ENCODE results near the gene PLCG2.
"Not testable (repeated sequence)": the region's sequence is repeated elsewhere in the genome, so short reads cannot be mapped to it uniquely, and the experiment has no call there.

The PLCG2 gene

DNA sequence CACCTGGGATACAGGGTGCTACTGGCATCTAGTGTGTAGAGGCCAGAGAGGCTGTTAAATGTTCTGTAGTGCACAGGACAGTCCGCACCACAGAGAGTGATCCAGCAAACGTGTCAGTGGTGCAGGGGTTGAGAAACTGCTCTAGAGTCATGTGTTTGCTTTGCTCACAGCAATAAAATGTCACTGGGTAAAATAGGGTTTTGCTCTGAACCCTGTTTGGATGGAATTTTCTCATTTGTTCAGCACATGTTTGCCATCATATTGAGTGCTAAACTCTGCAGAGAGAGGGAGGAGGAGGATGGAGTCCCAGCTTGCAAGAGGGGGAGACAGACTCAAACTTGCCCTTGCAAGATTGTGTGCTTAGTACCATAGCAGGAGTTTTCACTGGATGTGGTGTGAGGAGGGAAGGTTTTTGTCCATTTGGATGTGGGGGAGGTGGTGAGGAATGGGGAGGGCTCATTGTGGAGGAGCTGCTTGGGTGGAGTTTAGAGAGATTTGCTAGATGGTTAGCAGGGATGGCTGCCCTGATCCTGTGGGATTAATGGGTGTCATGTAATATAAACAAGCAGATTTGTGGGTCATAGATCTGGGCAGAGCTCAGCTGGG, 11.8 kb downstream of the PLCG2 start:
- no peak for DNase-seq

DNA sequence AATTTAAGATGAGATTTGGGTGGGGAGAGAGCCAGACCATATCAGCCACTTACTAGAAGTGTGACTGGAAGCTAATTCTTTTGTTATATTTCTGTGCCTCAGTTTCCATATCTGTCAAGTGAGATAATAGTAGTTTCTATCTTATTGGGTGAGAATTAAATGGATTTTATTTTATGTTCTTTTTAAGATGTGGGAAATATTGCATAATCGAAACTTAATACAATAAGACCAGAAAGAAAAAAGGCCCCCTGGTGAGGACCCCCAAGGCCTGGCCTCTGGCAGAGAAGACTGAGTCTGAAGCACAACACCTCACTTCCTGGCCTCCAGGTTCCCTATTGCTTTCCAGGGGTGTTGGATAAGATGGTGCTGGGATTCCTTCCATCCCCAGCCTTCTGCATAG, 13.7 kb downstream of the PLCG2 start:
- DNase-seq = no peak

DNA sequence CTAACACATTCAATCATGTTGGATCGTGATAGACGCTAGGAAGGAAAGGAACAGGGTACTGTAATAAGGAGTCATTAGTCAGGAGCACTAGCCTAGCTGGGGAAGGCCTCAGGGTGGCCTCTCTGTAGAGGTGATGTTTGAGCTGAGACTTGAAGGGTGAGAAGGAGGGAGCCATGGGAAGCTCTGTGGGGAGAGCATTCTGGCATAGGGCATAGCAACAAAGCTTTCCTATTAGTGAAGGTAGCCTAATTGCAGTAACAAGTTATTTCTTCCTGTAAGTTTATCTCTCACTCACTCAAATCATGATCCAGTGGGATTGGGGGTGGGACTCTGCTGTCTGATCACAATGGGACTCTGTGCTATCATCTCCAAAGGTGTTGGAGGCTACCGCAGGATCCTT, 16.1 kb downstream of the PLCG2 start:
- DNase-seq = no peak

DNA sequence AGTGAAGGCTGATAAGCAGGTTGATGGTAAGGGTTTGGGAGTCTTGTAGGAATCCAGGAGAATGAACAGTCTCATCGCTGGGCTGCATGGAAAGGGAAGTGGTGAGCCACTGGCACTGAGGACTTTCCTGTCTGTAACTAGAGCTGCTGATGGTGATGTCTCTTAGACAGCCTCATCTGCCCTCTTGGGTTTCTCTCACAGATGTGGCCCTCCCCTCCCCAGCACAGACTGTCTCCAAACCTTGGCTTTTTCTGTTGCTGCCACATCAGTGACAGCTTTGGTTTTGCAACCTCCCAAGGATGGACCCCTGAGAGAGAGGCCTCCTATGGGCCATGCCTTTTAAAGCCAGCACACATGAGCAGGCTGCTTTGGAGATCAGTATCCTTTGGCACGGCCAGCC, 16.9 kb downstream of the PLCG2 start:
- no peak for DNase-seq

DNA sequence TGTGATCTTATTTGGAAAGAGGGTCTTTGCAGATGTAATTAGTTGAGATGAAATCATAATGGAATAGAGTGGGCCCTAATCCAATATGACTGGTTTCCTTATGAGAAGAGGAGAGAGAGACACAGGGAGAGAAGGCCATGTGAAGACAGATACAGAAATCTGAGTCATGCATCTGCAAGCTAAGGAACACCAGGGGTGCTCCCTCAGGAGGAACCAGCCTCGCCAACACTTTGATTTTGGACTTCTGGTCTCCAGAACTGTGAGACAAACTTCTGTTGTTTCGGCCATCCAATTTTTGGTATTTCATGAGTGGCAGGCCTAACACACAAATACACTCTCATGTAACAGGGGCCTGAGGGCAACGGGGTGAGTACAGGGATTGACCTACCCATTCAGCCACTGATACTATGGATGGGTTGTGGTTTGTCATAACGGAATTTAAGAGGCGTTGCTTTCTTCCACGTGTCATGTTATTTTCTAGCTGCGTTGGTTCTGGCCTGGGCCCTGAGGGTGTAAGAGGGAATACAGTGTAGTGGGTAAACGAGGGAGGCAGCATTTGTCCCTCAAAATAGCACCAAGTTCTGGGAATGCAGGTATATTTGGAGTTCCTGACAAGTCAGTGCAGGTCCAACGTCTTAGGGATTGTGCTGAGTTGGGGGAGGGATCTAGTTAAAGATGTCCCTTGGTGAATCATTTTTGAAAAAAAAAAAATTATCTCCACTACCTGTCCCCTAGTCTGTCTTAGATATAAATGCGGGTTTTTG, 17.7 kb downstream of the PLCG2 start:
- no peak for DNase-seq

DNA sequence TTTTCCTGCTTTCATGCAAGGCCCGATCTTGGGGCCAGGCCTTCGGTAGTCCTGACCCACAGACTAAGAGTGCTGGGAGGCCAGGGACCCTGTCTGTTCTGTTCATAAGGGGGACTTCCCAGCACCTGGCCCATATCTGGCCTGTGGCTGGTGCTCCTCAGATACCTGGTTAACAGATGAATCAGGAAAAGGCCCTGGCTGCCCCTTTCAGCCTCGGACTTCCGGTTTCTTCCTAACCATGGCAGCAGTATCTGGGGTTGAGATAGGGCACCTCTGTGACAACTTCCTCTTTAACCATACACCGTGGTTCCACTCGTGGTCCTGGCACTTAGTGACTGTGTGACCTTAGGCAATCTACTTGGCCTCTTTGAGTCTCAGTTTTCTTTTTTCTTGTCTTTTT, 18.4 kb downstream of the PLCG2 start:
- no peak for DNase-seq

DNA sequence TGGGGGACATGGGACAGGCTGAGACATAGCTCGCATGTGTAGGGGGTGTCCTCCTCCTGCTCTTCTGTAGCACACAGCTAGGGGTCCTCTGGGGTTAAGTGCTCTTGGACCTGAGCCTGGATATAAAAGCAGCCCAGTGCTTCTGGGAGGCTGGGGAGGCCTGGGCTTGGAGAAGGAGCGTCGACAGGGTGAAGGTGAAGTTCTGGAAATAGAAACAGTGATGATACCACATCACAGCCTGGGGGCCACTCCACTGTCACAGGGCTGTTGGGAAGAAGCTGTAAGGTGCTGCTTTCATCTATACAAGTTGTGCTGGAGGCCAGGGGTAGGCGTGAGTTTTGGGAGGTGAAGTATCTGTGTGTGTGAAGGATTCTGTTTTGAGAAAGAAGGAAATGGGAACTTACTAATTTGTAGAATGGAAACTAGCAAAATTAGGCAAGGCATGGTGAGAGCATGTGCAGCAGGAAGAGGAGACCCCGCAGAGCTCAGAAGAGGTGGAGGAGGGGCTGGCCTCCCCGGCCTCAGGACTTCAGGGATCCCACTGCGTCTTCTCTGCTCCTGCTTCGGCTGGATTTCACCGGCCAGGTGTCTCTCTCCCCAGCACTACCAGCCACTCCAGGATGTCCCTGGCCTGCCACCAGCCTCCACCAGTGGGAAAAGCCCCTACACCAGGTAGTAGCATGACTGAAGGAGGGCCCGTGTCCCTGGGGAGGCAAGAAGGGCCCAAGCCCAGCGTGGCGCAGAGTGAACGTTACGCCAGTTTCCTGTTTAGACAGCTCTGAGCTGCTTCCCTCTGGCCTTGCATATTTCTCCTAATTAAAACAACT, 19.4 kb downstream of the PLCG2 start:
- DNase-seq = peak in 1 of 2 experiments; percentile 37

DNA sequence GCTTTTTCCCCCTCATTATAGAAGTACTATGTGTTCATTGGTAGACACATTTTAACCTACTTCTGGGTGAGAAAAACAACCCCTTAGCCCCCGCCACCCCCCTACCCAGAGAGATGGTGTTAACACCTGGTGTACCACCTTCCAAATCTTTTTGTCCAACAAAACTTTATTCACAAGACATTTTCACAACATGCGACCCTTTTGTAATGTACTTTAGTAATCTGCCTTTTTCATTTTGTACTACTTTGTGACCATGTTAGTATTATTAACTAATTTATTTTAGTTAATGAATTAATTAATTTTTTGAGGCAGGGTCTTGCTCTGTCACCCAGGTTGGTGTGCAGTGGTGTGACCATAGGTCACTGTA, 20.0 kb downstream of the PLCG2 start:
- DNase-seq = no peak

DNA sequence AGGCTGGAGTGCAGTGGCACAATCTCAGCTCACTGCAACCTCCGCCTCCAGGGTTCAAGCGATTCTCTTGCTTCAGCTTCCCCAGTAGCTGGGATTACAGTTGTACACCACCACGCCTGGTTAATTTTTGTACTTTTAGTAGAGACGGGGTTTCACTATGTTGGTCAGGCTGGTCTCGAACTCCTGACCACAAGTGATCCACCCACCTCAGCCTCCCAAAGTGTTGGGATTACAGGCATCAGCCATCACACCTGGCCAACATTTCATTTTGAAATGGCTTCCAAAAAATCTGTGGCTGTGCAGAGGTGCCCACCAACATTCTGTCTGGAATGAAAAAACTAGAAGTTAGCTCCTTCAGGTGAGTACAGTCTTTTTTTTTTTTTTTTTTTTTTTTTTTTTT, 22.6 kb downstream of the PLCG2 start:
- DNase-seq = not testable (repeated sequence)

DNA sequence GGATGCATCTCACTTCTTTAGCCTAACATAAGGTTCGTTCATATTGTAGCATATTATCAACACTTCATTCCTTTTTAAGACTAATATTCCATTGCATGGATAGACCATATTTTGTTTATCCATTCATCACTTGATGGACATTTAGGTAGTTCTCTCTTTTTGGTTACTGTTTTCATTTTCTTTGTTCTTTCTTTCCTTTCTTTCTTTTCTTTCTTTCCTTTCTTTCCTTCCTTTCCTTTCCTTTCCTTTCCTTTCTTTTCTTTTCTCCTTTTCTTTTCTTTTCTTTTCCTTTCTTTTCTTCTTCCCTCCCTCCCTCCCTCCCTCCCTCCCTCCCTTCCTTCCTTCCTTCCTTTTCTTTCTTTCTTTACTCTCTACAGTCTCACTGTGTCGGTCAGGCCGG, 24.2 kb downstream of the PLCG2 start:
- DNase-seq = no peak

DNA sequence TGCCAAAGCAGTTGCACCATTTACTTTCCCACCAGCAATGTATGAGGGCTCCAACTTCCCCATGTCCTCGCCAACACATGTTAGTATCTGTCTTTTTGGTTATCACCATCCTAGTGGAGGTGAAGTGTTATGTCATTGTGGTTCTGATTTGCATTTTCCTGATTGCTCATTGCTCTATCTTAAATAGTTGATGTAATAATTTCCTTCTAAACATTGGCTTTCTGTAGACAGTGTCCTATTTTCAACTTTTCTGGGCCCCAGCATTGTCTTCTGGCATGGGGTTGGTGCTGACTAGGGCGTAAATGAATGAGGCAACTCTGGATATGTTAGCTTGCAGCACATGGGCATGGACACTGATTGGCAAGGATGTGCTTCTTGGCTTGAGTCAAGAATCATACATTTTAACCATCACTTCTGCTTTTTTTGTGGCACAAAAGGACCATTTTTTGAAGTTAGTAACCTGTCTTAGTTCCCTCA, 25.1 kb downstream of the PLCG2 start:
- DNase-seq = no peak

DNA sequence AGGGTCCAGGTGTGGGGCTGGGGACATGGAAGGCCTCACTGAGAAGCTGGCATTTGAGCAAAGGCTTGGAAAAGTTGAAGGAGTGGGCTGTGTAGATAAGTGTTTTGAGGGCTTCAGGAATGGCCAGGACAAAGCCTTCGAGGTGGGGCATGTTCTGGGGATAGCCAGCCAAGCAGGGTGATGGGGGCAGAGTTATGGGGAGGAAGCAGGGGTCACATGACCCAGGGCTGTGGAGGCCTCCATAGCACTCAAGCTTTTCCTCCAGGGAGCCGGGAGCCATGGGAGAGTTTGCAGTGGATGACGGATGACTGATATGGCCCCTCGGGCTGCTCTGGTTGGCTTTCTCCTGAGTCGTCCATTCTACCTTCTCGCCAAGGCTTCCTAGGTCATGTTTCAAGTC, 27.6 kb downstream of the PLCG2 start:
- DNase-seq = no peak

DNA sequence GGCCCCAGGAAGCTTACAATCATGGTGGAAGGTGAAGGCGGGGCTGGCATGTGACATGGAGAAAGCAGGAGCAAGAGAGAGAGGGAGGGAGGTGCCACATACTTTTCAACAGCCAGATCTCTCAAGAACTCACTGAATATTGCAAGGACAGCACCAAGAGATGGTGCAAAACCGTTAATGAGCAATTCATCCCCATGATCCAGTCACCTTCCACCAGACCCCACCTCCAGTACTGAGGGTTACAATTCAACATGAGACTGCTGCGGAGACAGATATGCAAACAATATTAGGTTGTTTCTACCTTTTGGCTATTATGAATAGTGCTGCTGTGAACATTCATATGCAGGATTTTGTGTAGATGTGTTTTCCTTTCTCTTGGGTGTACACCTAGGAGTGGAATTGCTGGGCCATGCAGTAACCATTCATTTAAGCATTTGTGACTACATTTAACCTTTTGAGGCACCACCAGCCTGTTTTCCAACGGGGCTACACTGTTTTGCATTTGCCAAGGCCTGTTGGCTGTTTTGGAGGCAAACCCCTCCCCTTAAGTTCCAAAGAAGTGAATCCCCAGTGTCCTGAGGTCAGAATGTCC, 28.8 kb downstream of the PLCG2 start:
- no peak for DNase-seq

DNA sequence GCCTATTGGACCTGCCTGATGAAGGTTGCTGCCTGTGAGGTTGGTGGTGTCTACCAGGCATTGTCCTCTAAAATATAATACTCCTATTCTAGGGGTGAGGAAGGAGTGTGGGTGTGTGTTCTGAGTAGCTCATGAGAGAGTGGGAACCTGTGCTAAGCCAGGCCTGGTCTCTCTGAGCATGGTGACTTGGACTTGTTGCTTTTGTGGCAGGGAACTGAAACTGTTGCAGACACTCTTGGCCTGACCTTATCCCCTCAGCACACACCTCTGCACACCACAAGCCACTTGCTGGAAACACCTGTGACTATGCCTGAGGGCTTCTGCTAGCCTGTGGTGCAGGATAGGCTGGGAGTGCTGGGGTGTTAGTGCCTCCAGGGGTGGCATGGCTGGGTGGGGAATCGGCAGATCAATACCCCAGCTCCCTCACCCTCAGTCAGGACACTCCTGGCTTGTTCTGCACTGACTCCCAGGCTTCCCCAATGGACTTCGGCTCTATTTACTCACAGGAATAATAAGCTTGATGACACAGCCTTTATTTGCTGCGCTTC, 29.9 kb downstream of the PLCG2 start:
- no peak for DNase-seq

DNA sequence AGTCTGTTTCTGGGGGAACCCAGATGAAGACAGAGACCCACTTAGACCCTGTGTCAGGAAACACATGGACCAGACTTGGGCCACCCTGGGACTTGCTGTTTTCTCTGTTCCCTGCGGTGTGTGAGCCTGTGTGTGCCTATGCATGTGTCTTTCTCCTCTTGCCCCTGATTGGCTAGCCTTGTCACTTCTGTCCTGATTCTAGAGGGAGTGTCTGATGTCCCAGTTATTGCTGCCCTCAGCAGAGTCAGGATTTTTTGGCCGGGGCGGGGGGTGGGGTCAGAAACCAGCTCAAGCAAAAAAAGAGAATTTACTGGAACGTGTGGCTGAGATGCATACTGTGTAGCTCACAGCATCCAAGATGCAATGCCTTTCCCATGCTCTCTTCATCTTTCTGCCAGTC, 30.5 kb downstream of the PLCG2 start:
- DNase-seq = no peak

DNA sequence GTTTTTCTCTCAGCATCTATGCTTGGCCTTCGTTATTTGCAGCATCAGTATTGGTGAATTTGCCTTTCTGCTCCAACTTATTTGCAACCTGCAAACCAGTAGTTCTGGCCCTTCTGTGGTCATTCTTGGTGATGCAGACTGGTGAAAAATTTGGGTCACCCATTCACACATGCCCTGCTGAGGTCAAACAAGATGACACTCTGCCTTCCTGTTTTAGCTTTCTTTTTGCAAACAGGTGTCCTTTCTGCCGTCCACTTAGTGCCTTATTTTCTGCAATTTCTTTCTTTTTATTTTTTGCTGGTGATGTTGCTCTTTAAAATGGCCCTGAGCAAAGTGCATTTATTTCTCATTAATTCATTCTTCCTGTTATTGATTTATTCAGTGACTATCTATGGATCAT, 31.3 kb downstream of the PLCG2 start:
- no peak for DNase-seq

DNA sequence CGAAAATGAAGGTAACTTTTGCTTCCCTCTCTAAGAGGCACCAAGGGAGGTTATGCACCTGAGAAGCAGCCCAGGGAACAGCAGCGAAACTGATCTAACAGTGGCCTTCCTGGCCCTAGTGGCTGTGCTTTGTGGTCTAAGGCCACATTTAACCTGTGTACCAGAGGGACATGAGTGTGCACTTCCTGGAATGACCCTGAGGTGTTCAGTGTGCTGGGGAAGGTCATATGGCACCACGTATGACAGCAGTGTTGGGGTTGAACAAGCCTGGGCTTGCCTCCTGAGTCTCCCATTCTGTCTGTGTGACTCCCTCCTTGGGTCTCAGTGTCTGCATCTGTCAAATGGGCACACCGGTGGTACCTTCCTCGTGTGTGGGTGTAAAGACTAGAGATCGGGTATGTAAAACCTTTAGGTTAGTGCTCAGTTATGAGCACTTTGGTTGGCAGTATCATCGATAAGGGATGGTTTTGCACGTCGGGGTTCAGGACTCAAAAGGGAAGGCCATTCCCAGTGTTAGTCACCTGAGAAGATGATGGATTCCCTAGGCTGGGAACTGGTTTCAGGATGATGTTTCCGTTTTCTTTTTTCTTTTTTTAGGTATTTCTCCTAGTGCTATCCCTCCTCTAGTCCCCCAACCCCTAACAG, 31.9 kb downstream of the PLCG2 start:
- DNase-seq = no peak

DNA sequence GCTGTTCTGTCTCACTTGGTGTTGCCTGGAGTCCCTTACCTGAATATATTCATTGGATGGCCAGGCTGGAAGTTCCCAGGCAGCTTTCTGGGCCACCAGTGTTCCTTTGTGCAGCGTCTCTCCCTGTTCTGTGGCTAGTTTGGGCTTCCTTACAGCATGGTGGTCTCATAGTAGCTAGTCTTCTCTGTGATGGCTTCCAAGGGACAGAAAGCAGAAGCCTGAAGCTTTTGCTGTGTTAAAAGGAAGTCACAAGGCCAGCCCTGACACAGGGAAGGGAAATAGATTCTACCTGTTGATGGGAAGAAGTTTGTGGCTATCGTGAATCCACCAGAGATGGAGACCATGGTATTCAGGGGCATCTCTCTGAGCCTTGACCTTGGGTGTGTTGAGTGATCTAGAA, 34.6 kb downstream of the PLCG2 start:
- no peak for DNase-seq

DNA sequence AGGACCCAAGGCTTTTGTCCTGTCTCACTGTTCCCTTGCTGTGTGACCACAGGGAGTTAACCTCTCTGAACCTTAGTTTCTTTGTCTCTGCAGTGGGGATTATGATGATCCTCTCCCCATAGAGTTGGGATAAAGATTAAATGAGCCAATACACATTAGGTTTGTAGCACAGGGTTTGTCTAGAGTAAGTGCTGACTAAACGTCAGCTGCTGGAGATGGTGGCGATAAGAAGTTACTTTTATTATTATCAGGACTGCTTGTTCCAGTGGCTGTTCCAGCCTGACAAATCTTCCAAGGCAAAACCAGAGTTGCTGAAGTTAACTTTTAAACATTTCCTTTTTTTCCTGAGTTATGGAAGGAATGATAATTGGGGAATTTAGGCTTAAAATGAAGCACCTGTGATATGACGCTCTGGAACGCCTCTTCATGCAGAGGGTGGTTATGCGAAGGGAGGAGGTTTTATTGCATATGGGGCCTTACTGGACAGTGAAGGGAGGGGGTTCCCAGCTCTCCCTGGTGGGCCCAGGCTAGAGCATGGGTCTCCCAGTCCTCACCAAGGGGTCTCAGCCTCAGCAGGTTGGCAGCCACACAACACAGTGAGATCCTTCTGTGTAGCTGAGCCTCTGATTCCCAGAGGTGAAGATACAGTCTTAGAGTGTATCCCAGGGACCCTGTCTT, 35.8 kb downstream of the PLCG2 start:
- DNase-seq = no peak

DNA sequence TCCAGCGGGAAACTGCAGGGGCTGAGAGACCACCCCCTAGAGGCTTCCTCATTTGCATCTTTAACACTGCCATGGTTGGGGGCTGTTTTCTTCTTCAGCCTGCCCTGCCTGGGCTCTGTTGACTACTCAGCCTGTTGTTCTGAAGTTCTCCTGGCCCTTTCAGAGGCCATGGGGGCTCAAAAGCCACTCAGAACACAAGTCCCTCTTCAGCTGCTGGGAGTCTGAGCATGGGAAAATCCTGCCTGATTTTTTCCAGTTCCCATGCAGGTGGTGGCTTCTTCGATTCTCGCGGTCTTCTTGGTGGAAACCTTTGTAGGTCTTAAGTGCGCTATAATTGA, 36.3 kb downstream of the PLCG2 start:
- DNase-seq = no peak

DNA sequence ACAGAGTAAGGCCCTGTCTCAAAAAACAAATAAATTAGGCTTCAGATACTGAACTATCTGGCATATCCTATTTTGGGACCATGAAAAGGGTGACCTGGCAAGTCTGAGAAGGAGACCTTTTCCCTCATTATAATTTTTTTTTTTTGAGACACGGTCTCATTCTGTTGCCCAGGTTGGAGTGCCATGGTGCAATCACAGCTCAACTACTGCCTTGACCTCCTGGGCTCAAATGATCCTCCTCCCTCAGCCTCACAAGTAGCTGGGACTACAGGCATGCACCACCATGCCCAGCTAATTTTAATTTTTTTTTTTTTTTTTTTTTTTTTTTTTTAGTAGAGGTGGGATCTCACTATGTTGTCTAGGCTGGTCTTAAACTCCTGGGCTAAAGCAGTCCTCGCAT, 37.3 kb downstream of the PLCG2 start:
- no peak for DNase-seq

DNA sequence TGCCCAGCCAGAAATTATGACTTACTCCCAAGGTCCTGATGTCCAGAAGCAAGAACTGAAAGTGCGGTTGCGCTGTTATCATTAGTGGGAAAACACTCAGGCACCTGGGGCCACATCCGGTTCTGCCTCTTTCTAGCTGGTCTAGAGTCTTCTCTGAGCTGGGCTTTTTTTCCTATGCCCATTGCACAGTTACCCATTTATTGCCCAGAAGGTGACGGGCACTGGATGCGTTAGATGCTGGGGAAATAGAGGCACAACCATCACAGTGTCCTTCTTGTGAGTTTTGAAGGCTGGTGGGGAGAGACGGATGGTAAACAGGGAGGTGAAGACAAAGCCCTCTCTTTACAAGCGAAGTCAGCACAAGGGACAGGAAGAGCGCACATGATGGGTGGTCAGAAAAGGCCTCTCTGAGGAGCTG, 37.7 kb downstream of the PLCG2 start:
- no peak for DNase-seq
